AG10803 (cell line): ENCODE results near the gene ANKS1A.

Experiments used
- DNase-seq: peaks from one replicate; pipeline ENCODE4 v3.0.0; 2010; ENCODE audit warnings: low read depth
- H3K4me3 ChIP-seq: 2 replicates; pipeline ENCODE4 v1.5.1; 2011; ENCODE audit warnings: mild to moderate bottlenecking, low read length, control low read depth
- CTCF ChIP-seq: conservative IDR thresholded peaks from 2 replicates; pipeline ENCODE4 v1.5.1; 2011; ENCODE audit warnings: mild to moderate bottlenecking, low read length, control low read depth, inconsistent platforms

ANKS1A gene

GRCh38 chr6:35036828-35037663, 148.0 kb downstream of the ANKS1A start:
- H3K4me3 ChIP-seq = no peak overlapping the region
- DNase-seq = no peak
- no peak for TF ChIP-seq CTCF

- DNase-seq = no peak
- H3K4me3 ChIP-seq = no peak overlapping the region
- no peak for TF ChIP-seq CTCF
Measured at GRCh38 chr6:35037664-35038038, 148.6 kb downstream of the ANKS1A start.

- H3K4me3 ChIP-seq = no peak overlapping the region
- TF ChIP-seq CTCF = no peak
- DNase-seq = peak; percentile 56
Measured at GRCh38 chr6:35038076-35038475, 149.0 kb downstream of the ANKS1A start.

- TF ChIP-seq CTCF = no peak
- H3K4me3 ChIP-seq = no peak overlapping the region
- no peak for DNase-seq
Measured at GRCh38 chr6:35040398-35040797, 151.3 kb downstream of the ANKS1A start.

- no peak for DNase-seq
- H3K4me3 ChIP-seq = no peak overlapping the region
- TF ChIP-seq CTCF = no peak
Measured at GRCh38 chr6:35041086-35041861, 152.2 kb downstream of the ANKS1A start.

GRCh38 chr6:35042031-35042815, 153.2 kb downstream of the ANKS1A start:
- no peak for DNase-seq
- no peak for TF ChIP-seq CTCF
- no peak overlapping the region for H3K4me3 ChIP-seq
